Adrenal gland (tissue), 5 donors: Measurements from ENCODE around the gene FCGR1A.

Experiments
- POLR2A ChIP-seq, 2 donors: fragments of 450-650 bp; IDR thresholded peaks; one replicate each; pipeline ENCODE4 v1.6.1; 2017; ENCODE audit warnings: antibody characterized with exemption in 2 of 2, mild to moderate bottlenecking in 2 of 2, moderate library complexity in 1 of 2
- TF ChIP-seq, protein P1 (sequence below), 6 experiments: fragments of 450-650 bp in 4 of 6; fragments of 200-600 bp in 2 of 6; sonication (generic) in 1 of 6; IDR thresholded peaks; 1 replicate in 5 of 6; 2 replicates in 1 of 6; pipeline versions ENCODE4 v1.5.1 to v1.8.0; 2016 to 2021; ENCODE audit warnings: antibody characterized with exemption in 6 of 6, mild to moderate bottlenecking in 2 of 6, moderate library complexity in 1 of 6
- donor health status: DM: no; HTN: no; CAD: no.

DNA sequence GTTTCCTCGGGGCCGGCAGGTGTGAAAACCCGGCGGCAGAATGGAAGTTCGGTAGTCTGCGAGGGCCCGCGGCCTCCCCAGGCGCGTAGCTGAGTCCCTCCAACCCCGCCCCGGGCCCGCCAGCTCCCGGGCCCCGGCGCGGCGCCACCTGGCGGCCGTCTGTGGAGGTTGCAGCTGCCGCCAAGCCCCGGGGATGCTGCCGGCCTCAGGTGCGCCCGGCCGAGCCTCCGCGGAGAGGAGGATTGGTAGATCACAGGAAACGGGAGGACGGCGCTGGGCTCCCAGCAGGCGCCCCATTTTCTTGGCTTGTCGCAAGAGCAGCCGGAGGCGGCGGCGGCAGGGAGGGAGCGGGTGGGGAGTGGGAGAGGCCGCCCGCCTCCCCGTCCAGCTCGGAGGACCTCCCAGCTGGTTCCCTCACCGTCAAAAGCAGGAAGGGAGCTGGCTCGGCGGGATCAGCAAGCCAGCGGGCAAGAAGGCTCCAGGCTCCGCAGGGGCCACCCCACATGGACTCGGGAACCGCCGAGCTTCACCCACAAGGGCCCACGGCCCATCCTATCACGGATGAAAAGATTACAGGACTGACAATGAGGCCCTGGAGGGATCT is 10.5 kb downstream of the FCGR1A start:
- TF ChIP-seq, protein P1, sequence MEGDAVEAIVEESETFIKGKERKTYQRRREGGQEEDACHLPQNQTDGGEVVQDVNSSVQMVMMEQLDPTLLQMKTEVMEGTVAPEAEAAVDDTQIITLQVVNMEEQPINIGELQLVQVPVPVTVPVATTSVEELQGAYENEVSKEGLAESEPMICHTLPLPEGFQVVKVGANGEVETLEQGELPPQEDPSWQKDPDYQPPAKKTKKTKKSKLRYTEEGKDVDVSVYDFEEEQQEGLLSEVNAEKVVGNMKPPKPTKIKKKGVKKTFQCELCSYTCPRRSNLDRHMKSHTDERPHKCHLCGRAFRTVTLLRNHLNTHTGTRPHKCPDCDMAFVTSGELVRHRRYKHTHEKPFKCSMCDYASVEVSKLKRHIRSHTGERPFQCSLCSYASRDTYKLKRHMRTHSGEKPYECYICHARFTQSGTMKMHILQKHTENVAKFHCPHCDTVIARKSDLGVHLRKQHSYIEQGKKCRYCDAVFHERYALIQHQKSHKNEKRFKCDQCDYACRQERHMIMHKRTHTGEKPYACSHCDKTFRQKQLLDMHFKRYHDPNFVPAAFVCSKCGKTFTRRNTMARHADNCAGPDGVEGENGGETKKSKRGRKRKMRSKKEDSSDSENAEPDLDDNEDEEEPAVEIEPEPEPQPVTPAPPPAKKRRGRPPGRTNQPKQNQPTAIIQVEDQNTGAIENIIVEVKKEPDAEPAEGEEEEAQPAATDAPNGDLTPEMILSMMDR (IDR thresholded peaks at IDR 0.05): peak in 4 of 6 experiments; percentile 54 to 86 (median 67)
- peak in 1 of 2 donors; percentile 17 for TF ChIP-seq POLR2A (IDR thresholded peaks at IDR 0.05)
